ENCODE measurements around the gene CDH11. TPM values are rescaled to one million over a fixed set of nuclear protein-coding genes. Genes with fewer than 3 reads are reported as not detected.

The CDH11 gene
- total RNA-seq, 1 donor from 2014 or later: 67.8 TPM

DNA sequence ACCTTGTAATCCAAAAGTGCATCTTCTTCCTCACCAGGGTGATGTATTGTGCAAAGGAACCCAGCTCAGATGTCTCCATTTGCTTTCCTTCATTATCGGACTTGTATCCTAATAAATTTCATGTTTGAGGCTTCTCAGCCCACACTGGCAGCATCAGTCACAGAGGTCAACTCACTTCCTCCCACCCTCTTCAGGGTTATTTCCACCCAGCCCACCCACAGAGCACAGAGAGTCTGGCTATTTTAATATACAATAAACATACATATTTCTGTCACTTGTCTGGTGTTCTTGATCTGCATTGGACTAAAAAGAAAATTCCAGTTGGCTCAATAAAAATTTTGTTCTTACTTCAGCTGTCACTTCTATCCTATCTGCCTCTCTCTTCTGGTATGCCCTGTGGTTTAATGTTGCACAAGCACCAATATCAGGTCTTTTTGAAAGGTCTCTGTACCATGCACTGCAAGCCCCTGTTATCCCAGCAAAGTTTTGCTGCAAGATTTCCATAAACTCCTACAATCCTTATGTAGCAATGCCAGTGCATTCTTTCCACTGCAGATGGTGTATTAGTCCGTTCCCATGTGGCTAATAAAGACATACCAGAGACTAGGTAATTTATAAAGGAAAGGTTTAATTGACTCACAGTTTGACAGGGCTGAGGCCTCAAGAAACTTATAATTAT is 201.8 kb downstream of the CDH11 start:
- DNase-seq (ENCODE audit: low read depth): peak; percentile 18

DNA sequence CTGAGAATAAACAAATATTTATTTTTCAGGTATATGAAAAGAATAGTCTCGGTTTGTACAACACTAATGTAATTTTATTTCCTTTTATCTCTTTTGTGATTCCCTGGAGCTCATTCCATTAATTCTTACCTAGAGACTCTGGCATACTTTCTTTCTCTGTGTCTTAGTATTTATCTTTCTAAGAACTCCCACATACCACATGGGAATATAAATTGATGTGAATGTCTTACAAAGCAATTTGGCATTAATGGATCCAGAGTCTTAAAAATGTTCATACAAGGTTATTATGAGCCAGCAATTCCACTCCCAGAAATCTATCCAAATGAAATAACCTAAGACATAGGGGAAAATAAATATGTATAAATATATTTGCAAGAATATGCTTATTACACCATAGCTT is 202.7 kb downstream of the CDH11 start:
- no peak for DNase-seq (ENCODE audit: low read depth)

DNA sequence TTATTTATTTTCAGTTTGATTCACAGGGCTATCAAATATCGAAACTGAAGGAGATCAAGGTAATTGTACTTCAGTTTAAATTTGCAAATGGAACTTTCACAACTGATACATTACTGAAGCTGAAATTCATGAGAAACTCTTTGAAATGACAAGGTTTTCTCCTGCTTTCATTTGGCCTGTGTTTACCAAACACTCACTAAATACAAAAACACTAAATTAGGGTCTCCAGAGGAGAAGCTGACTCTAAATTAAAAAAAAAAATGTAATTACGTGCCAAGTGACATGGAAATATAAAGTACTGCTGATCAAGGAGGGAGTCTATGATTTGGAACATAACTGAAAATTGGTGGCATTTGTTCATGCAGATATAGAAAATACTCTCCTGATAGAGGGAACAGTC is 205.8 kb downstream of the CDH11 start:
- no peak for DNase-seq (ENCODE audit: low read depth)

DNA sequence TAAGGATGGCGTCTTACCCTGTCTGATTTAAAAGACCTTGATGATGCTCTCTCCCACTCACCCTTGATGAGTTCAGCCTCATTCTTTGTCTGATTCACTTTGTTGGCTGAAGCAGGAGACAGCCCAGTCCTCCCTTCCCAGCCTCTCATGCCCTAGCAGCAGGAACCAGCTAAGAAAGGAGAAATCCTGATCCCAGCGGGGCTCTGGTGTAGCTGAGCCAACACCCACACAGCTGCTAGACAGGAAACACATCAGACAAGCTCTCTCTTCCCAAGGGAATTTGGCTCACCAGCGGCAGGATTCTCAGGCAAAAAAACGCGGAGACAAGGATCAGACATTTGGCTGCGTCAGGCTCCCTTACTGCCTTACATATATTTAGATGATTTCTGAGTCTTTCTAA is 211.5 kb downstream of the CDH11 start:
- peak; percentile 90 for DNase-seq (ENCODE audit: low read depth)

DNA sequence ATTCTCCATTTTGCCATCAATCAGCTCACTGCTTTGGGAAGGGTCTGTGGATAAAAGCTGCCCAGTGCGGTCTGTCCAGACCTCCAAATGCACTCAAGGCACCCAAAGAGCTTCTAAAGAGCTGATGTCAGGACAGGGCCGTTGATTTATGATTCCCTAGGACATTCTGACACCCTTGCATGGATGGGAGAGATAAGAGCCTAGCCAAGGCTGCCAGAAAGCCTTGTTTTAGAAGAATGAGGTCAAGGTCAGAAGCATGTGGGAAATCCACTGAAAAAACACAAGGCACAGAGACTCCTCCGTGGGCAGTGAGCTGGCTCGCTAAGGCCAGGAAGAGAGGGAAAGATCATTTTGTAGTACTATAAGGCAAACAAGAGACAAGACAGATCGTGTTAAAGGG is 214.0 kb downstream of the CDH11 start:
- DNase-seq (ENCODE audit: low read depth): no peak

DNA sequence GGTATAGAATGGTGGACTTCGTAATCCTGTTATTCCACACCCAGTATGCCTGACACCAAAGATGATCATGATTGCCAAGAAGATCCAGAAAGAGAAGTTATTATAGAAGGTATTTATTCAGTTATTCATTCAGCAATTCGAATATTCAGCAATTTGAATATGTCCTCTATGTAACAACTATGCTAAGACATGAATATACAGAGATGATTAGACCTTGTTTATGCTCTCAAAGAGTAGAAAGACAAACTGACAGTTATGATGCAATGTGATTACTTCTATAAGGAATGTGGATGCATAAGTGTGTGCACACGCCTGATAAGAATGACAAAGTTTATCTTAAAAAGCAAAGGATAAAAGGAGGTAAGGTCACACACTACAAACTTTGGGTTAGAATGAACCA is 218.1 kb downstream of the CDH11 start:
- no peak for DNase-seq (ENCODE audit: low read depth)

DNA sequence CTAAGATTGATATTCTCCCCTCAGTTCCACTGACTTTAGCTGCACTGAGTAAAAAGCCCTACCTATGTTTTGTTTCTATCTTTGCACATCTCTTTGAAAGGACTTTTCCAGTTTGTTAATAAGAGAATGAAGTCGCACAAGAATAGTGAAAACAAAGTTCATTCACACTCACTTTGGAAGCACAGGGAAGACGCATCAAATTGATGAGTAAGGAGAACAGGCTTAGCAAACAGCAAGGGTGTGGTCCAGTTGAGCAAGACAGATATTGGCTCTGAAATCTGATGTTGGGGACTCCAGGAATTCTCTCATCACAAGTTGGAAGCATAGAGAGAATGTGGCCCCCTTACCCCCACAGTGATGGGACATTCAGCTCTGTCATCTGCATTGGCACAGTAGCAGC is 221.3 kb downstream of the CDH11 start:
- DNase-seq (ENCODE audit: low read depth): no peak

DNA sequence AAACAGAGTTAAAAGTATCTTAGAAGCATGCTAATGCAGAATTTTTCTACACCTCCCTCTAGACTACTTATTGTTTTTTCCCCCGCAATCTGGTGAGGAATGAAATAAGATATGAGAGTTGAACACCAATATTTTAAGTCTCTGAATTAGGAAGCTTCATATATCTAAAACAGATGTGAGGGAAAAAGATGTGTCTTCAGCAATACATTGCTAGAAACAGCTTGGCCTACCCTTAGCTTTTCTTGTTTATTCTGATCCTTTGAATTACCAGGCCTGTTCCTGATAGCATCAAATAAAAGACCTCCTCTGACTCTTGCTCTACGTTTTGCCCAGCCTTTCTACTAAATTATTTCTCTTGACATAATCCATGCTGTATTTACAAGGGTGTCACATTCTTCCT is 221.8 kb downstream of the CDH11 start:
- DNase-seq (ENCODE audit: low read depth): no peak

DNA sequence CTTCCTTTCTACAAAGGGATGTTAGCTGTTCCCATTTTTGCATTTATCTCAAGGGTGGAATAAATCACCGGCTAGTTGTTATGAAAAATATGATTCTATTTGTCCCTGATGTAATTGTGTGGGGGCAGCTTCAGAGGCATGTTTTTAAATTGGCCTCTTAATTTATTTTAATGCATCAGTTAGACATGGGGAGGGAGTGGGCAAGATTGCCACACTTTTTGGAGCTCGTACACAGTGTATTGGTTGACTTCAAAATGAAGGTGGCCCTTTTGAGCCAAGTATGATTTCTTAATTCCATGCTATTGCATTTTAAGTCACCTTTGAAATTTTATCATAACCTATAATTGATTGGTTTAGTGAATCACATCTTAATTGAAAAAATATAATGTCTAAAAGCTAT is 223.7 kb downstream of the CDH11 start:
- no peak for DNase-seq (ENCODE audit: low read depth)

All from myocyte (in vitro differentiated cells).